Astrocyte of the cerebellum (primary cell): Measurements from ENCODE around the gene SUSD1.

Experiments used
- DNase-seq: peaks from one replicate; pipeline ENCODE4 v3.0.0-alpha.2; 2011; ENCODE audit warnings: low read depth
- H3K4me3 ChIP-seq: 2 replicates; pipeline ENCODE4 v1.5.1; 2011; ENCODE audit warnings: mild to moderate bottlenecking, low read depth, low read length, moderate library complexity
- CTCF ChIP-seq: IDR thresholded peaks from 2 replicates; pipeline ENCODE4 v1.5.1; 2012; ENCODE audit warnings: low read length, low read depth, moderate library complexity, mild to moderate bottlenecking; ENCODE audit errors: missing control alignments
- in situ Hi-C: cut with HindIII; loops from 2 replicates; pipeline ENCODE4 v1.10.0; 2017; ENCODE audit warnings: low sequenced_read_pairs

SUSD1 gene

DNA sequence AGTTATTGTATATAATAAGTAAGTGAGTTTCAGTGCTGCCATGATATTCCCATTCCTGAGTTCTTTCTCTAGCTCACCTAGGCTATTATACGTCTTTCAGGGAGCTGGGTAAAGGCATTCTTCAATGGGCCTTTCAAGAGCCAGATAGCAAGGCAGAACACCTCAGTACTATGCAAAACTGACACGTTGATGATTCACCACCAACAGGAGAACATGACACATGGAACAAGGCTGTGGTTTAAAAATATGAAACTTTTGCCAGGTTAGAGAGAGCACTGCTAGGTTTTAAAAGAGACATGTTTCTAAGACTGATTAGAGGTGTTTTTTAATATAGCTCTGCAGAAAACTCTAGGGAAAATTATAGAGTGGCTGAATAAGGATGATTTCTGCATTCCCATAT lies 182.6 kb downstream of the SUSD1 start:
- in situ Hi-C loops, result loop anchor here (5.0 kb wide), 1 partner anchor 55 kb away; no protein-coding TSS in a partner anchor
- no peak overlapping the region for H3K4me3 ChIP-seq
- DNase-seq, result peak; percentile 57
- TF ChIP-seq CTCF, result no peak

- DNase-seq, result no peak
- H3K4me3 ChIP-seq, result no peak overlapping the region
- in situ Hi-C loops, result loop anchor here (5.0 kb wide), 1 partner anchor 54 kb away; no protein-coding TSS in a partner anchor
- TF ChIP-seq CTCF, result no peak
Measured at GRCh38 chr9:111991179-111991578, 183.9 kb downstream of the SUSD1 start.
